SK-N-SH treated with all-trans-retinoic acid at 6 μM for 48 hours (cell line): ENCODE data around the gene SPON1.

ENCODE experiments used
- ATAC-seq: fragments of 200-7000 bp; cut with Tn5 transposase; 3 replicates; pipeline ENCODE4 v1.9.1; 2020; ENCODE audit warnings: mild to moderate bottlenecking, moderate library complexity
- BACH2 ChIP-seq: fragments of 250-450 bp; sonication (Bioruptor Pico); IDR thresholded peaks from 2 replicates; pipeline ENCODE4 v1.9.0; 2021; ENCODE audit warnings: mild to moderate bottlenecking, borderline replicate concordance
- CSRNP3 ChIP-seq: fragments of 250-450 bp; sonication (Bioruptor Pico); IDR thresholded peaks from 2 replicates; pipeline ENCODE4 v1.5.1; 2021; ENCODE audit warnings: mild to moderate bottlenecking, moderate library complexity
- ESRRG ChIP-seq: fragments of 250-450 bp; sonication (Bioruptor Pico); IDR thresholded peaks from 2 replicates; pipeline ENCODE4 v1.6.1; 2021; ENCODE audit warnings: mild to moderate bottlenecking
- GLIS3 ChIP-seq: fragments of 250-450 bp; sonication (Bioruptor Pico); IDR thresholded peaks from 2 replicates; pipeline ENCODE4 v1.5.0; 2020; ENCODE audit warnings: mild to moderate bottlenecking, moderate library complexity
- ISL1 ChIP-seq: fragments of 250-450 bp; sonication (Bioruptor Pico); IDR thresholded peaks from 2 replicates; pipeline ENCODE4 v2.1.2; 2022; ENCODE audit warnings: mild to moderate bottlenecking, moderate library complexity
- OSR1 ChIP-seq: fragments of 250-450 bp; sonication (Bioruptor Pico); IDR thresholded peaks from 2 replicates; pipeline ENCODE4 v1.8.0; 2022; ENCODE audit warnings: moderate library complexity, mild to moderate bottlenecking, inconsistent platforms
- PATZ1 ChIP-seq: fragments of 250-450 bp; sonication (Bioruptor Pico); IDR thresholded peaks from 2 replicates; pipeline ENCODE4 v1.8.0; 2020; ENCODE audit warnings: mild to moderate bottlenecking, moderate library complexity, borderline replicate concordance
- POU6F1 ChIP-seq: fragments of 250-450 bp; sonication (Bioruptor Pico); IDR thresholded peaks from 2 replicates; pipeline ENCODE4 v1.8.0; 2021; ENCODE audit warnings: low read depth, mild to moderate bottlenecking, moderate library complexity, borderline replicate concordance
- PPARA ChIP-seq: fragments of 250-450 bp; sonication (Bioruptor Pico); IDR thresholded peaks from 2 replicates; pipeline ENCODE4 v1.5.0; 2020; ENCODE audit warnings: mild to moderate bottlenecking, borderline replicate concordance
- RARB ChIP-seq: fragments of 250-450 bp; sonication (Bioruptor Pico); IDR thresholded peaks from 2 replicates; pipeline ENCODE4 v1.8.0; 2021; ENCODE audit warnings: mild to moderate bottlenecking, moderate library complexity
- SNAI2 ChIP-seq: fragments of 250-450 bp; sonication (Bioruptor Pico); IDR thresholded peaks from 2 replicates; pipeline ENCODE4 v1.5.0; 2020; ENCODE audit warnings: mild to moderate bottlenecking, moderate library complexity
- TCF4 ChIP-seq: fragments of 250-450 bp; sonication (Bioruptor Pico); IDR thresholded peaks from 2 replicates; pipeline ENCODE4 v1.8.0; 2021; ENCODE audit warnings: mild to moderate bottlenecking, moderate library complexity, borderline replicate concordance
- TOX ChIP-seq: fragments of 250-450 bp; sonication (Bioruptor Pico); IDR thresholded peaks from 2 replicates; pipeline ENCODE4 v1.8.0; 2021; ENCODE audit warnings: mild to moderate bottlenecking, moderate library complexity, borderline replicate concordance
- TSHZ2 ChIP-seq: fragments of 250-450 bp; sonication (Bioruptor Pico); IDR thresholded peaks from 2 replicates; pipeline ENCODE4 v1.5.0; 2020; ENCODE audit warnings: mild to moderate bottlenecking, moderate library complexity
- ZC3H10 ChIP-seq: fragments of 250-450 bp; sonication (Bioruptor Pico); IDR thresholded peaks from 2 replicates; pipeline ENCODE4 v1.5.1; 2021; ENCODE audit warnings: mild to moderate bottlenecking, moderate library complexity
- ZFP30 ChIP-seq: fragments of 450-650 bp; formaldehyde crosslinking; IDR thresholded peaks from 2 replicates; pipeline ENCODE4 v1.5.0; 2022; ENCODE audit warnings: mild to moderate bottlenecking, moderate library complexity
- ZNF565 ChIP-seq: fragments of 450-650 bp; formaldehyde crosslinking; conservative IDR thresholded peaks from 2 replicates; pipeline ENCODE4 v1.5.0; 2020; ENCODE audit warnings: low read depth, mild to moderate bottlenecking, moderate library complexity
- ZNF70 ChIP-seq: fragments of 450-650 bp; formaldehyde crosslinking; IDR thresholded peaks from 2 replicates; pipeline ENCODE4 v1.5.0; 2020; ENCODE audit warnings: mild to moderate bottlenecking, moderate library complexity
- ZNF8 ChIP-seq: fragments of 450-650 bp; formaldehyde crosslinking; IDR thresholded peaks from 2 replicates; pipeline ENCODE4 v1.5.0; 2020; ENCODE audit warnings: mild to moderate bottlenecking, moderate library complexity

Gene SPON1

GRCh38 chr11:14012846-14013245 is 50.3 kb downstream of the SPON1 start:
- TF ChIP-seq SNAI2 (CRISPR knock-in tag): no peak
- TF ChIP-seq, all 23 proteins: peak for 0
- no peak for ATAC-seq

GRCh38 chr11:14015711-14016110 is 53.2 kb downstream of the SPON1 start:
- ATAC-seq: no peak
- TF ChIP-seq ISL1 (peak; percentile 5; the same call in 1 of the 2 replicates), ZNF565 (CRISPR knock-in tag) (no peak)

- ATAC-seq: no peak
- TF ChIP-seq OSR1 (CRISPR knock-in tag) (no peak), RARB (no peak), TOX (no peak), TCF4 (CRISPR knock-in tag) (no peak), POU6F1 (CRISPR knock-in tag) (no peak), PATZ1 (CRISPR knock-in tag) (no peak), TSHZ2 (CRISPR knock-in tag) (no peak), ESRRG (no peak), ZFP30 (no peak), ZC3H10 (no peak), ISL1 (no peak)
These were observed 55.9 kb downstream of the SPON1 start for GRCh38 chr11:14018441-14018840.

- TF ChIP-seq BACH2 (CRISPR knock-in tag): no peak
- TF ChIP-seq POU6F1 (CRISPR knock-in tag): no peak
- no peak for TF ChIP-seq ZNF70 (CRISPR knock-in tag)
- TF ChIP-seq ISL1: no peak
- TF ChIP-seq TOX: no peak
- no peak for TF ChIP-seq ZNF8 (CRISPR knock-in tag)
- no peak for TF ChIP-seq CSRNP3 (CRISPR knock-in tag)
- TF ChIP-seq SNAI2 (CRISPR knock-in tag): no peak
- TF ChIP-seq PATZ1 (CRISPR knock-in tag): no peak
- TF ChIP-seq GLIS3 (CRISPR knock-in tag): no peak
- TF ChIP-seq PPARA: no peak
- TF ChIP-seq ESRRG: no peak
- no peak for TF ChIP-seq TCF4 (CRISPR knock-in tag)
- TF ChIP-seq, all 23 proteins: peak for 0
- no peak for ATAC-seq
These were observed 59.2 kb downstream of the SPON1 start for GRCh38 chr11:14021738-14022137.
